ENCODE results near the gene TMEM129.
A peak's percentile ranks its signal among the peaks of the same experiment; 100 is the strongest.
"Not testable (repeated sequence)": the region's sequence is repeated elsewhere in the genome, so short reads cannot be mapped to it uniquely, and the experiment has no call there.

TMEM129 gene

DNA sequence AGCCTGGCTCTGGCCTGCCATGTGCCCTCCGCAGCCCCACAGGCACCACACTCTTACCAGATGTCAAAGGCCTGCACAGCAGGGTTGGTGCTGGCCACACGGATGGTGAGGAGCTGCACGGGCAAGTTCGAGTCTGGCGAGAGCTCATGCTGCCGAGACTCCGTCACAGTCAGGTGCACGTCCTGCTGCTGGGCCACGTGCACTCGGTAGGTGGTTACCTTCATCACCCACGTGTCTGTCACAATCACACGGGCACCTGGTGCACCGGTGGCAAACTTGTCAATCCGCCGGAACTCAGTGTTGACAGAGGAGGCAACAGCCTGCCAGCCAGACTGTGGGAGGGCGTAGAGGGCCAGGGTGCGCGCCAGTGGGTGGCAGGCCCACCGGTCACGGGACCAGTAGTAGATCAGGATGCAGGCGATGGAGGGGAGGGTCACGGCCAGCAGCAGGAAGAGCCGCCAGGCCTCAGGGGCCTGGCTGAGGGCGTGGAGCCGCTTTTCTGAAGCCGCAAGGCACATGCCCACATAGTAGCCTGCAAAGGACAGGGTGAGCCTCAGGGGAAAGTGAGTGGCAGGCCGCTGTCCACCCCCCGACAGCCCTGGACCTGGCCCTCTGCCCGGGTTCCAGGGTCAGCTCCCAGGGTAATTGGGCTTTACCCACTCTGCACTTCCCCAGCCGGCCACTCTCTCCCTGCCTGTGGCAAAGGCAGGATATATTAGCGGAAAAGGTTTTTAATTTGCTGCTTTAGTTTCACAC is 2.9 kb downstream of the TMEM129 start:
- DNase-seq: no peak

DNA sequence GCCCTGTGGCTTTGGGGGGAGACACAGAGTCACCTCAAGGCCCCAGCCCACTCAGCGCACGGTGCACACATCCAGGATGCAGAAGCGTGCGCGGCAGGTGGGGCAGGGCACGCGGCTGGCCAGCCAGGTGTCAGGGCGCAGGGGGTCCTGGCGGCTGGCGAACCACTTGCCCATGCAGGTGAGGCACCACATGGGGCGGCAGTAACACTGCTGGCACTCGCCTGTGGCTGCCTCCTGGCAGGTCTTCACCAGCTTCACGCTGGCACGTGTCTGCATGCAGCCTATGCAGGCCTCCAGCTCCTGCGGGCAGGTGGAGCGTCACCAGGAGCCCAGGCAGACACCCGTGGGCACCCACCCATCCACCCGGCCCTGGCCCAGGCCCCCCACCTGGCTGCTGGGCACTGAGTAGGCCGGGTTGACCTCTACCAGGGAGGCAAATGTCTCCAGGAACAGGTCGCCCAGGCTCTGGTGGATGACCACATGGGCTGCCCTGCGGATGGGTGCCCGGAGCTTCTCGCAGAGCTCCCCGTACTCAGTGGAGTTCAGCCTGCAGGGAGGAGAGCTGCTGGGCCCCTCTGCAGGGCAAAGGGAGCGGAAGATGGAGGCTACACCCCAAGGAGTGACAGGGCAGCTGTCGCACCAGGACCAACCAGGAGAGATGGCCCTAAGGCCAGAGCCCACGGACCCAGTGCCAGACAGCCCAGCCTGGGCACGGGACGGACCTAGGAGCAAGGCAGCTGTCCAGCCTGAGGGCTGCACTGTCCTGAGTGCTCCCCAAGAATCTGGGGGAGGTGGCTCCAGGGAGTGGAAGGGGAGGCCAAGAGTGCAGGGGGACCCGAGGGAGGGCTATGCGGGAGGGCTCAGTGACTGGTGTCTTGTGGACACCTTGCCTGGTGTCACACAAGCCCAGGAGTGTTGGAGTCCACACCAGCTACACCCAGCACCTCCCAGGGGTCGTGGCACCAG is 3.7 kb downstream of the TMEM129 start:
- DNase-seq: no peak

DNA sequence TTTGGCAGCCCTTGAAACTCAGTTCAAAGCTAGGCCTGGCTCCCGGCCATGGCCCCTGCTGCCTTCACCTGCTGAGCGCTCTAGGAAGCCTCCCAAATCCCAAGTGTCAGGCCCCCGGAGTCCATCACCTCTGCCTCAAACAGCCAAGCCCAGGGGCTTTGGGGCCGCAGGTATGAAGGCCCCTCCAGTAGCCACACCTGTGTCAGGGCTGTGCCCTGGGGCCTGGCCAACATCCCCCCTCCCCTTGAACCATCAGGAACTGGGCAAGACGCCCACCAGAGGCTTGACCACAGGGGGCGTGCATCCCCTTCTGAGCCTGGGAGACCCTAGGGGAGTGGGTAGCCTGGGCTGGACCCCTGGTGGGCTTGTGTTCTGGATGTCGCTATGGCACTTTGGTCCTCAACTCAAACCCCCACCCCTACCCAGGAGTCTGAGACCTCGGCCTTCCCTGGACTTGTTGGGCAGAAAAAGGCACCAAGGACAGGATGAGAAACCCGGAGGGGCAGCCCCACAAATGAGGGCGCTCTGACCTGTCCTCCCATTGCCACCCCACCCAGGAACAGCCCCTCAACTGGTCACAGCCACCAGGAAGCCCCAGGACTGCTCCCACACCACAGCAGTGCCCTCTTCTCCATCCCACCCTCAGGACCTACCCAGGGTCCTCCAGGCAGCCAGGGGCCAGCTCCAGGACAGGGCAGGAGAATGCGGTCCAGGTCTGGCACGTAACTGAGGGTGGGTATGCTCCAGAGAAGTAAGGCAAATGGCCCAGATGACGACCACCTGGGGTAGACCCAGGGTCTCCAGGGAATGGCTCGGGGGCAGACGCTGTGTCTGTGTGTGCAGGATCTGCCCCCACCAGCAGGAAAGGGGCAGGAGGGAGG is 4.8 kb downstream of the TMEM129 start:
- DNase-seq: no peak

DNA sequence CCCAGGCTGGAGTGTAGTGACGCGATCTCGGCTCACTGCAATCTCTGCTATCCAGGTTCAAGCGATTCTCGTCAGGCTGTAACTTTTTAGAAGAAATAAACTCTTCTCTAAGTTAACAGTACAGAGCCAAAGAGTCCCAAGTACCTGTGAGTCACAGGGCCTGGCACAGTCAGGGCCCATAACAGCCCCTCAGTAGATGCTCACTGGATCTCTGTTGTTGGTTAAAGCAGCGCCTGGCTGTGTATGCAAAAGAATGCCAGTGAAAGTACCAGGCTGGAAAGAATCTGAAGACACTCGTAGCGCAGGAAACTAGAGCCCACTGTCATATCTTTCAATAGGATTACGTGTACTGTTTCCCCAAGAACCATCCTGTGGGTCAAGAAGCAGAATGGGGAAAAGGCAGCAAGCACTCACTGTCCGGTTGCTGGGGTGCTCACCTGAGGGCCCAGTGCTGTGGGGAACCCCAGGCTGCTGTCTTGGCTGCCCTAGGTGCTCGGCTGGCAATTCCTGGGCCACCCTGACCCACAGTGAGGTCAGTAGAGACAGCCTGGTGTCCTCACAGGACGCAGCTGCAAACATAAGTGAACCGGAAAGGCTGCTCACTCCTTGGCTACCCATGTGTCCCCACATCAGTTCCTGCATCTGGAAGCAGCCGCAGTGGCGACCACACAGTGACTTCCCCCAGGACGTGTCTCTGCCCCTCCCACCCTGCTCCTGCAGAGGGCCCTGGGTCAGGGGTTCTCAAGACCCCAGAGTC is 5.9 kb downstream of the TMEM129 start:
- DNase-seq: no peak

DNA sequence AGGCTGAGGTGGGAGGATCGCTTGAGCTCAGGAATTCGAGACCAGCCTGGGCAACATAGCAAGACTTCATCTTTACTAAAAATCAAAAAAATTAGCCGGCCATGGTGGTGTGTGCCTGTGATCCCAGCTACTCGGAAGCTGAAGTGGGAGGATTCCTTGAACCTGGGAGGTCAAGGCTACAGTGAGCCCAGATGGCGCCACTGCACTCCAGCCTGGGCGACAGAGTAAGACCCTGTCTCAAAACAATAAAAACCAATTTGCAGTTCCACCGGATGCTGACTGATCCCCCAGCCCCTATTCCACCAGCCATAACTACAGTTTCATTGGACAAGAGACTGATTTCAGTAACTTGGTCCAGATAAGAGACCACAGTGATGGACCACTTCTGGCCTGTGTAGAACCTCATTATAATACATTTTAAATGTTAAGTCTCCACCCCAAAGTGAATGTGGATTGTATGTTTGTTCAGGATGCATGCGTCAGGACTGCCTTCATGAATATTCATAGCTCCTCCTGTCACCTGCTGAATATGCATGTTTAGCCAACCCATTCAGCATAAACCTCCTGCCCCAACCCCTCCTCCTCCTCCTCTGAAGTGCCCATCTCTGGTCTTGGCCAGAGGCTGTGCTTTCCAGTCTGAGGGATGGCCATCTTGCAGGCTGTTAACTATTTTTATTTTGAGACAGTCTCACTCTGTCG is 6.7 kb downstream of the TMEM129 start:
- DNase-seq: no peak

DNA sequence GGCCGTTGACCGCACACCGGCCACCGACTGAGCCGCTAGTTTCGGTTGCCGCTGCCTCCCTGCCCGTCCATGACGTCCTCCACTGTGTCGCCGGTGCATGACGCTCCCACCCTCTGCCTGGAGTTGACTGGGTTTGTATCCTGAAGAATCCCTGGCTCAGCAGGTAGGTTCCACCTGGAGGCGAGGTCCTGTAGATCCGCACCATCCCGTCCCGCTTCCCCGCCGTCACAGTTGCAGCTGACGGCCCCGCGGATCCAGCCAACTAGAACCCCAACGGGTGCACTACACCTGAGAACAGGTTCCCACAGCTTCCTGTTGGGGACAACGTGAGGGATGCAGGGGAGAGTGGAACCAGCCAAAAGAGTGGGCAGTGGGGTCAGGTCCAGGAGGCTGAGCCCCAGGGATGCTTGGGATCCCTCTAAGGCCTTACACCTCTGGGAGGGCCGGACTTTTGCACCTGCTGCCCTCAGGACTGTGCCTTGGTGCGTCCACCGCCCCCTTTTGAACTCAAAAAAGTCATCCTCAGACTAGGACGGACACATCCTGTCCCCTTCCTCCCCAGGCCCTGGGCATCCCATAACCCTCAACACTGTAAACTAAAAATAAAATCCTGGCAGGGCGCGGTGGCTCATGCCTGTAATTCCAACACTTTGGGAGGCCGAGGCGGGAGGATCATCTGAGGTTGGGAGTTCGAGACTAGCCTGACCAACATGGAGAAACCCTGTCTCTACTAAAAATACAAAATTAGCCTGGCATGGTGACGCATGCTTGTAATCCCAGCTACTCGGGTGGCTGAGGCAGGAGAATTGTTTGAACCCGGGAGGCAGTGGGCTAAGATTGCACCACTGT is 7.9 kb downstream of the TMEM129 start:
- no peak for DNase-seq

DNA sequence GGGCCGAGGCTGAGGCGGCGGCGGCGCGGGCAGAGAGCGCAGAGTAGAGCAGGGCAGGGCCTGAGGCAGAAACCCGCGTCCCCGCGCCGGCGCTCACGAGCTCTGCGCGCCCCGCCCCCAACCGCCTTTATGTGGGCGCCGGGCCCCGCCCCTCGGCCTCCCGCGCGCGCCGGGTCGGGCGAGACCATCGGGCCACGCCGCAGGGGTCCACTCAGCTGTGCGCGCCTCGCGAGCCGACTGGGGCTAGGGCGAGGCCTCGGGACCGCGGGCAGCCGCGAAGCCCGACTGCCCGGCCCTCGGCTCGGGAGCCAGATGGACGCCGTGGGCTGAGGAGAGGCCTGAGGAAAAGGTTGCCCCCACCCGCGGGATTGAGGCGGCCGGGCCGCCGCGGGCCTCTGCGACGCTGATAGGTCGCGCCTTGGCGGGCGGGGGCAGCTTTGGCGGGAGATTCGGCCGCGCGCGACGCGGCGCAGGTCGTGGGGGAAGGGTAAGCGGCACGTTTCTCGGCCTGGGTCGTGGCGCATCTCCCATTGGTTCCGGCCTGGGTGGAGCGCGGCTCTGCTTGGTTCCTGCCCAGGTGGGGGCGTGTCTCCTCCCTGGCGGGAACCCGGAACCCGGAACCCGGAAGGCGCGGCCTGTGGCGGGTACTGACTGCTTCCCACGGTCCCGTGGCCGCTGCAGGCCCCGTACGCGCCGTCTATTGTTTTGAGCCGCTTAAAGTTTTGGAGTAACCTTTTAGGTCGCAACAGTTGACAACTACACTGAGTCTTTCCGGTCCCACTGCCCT is 8.7 kb downstream of the TMEM129 start, which contains the start of gene SLBP:
Gene SLBP (minus strand): TSS at position 104 of the 787 bp plus-strand sequence. CDS start 131 bp downstream, outside the sequence.
- DNase-seq: peak; percentile 81

DNA sequence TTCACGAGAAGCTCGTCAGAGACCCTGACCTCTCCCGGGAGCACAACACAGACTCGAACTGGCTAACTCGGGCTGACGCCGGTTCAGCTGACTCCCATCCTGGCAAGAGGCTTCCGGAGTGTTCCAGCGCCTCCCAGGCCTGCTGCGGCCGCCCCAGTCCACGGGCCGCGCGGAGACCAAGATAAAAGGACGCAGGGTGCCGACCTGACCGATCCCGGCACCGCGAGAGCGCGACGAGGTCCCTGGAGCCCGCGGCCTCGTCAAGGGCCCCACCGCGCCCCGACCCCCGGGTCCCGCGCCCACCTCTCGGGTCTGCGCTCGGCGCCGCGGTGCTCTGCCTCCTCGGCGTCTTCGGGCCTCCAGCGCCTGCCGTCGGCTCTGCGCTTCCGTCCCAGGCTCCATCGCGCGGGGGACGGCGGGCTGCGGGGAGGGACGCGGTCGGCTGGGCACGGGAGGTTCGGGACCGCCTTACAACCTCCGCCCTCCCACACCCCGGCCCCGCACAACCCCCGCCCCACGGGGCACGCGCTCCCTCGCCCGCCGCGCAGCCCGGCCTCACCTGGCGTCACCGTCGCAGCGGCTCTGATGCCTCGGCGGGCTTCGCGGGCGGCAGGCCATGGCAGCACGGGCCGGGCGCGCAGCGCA is 9.4 kb downstream of the TMEM129 start:
- peak; percentile 54 for DNase-seq

DNA sequence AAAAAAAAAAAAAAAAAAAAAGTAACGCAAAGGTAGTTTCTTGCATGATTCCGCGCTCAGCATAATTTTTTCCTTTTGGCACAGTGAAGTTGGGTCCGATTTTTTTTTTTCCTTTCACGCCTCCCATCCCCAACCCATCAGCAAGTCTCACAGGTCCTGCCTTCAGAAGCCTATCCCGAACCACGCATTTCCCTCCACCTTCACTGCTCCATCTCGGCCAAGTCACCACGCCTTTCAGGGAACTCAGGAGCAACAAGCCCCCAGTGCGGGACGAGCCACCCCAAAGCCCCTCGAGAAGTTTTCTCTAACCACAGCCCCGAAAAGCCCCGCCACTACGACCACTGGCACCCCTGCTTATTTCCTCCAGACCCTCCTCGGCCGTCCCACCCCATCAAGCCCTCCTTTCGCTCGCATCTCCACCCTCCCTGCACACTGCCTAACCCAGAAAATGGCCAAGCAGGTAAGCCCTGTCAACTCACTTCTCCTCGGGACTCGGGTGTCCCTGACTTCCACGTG is 10.0 kb downstream of the TMEM129 start:
- DNase-seq: no peak

DNA sequence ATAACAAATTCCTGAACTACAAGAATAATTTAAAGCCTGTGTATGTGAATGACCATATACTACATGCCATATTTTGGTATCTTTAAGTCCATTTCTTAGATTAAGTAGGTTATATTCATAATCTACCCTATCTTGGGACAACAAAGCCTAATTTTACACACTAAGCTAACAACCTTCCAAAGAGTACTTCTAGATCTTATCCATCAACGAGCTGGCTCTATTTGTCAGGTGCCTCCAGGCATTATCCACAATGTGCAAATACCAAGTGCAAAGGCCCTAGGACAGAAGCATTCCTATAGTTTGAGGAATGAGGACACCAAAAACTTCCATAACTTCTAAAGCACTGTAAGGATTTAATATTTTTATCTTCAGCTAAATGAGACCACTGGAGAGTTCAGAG is 12.5 kb downstream of the TMEM129 start:
- no peak for DNase-seq

DNA sequence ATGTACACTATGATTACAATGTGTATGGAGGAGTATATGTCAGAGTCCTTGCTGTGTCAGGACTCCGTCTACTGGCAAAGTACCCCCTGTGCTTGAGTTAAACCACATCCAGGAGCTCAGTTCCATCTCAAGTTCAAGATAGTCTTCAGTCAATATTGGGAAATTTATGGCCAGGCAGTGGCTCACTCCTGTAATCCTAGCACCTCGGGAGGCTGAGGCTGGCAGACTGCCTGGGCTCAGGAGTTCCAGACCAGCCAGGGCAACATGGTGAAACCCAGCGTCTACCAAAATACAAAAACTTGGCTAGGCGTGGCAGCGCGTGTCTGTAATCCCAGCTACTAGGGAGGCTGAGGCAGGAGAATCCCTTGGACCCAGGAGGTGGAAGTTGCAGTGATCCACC is 14.8 kb downstream of the TMEM129 start:
- DNase-seq: no peak

DNA sequence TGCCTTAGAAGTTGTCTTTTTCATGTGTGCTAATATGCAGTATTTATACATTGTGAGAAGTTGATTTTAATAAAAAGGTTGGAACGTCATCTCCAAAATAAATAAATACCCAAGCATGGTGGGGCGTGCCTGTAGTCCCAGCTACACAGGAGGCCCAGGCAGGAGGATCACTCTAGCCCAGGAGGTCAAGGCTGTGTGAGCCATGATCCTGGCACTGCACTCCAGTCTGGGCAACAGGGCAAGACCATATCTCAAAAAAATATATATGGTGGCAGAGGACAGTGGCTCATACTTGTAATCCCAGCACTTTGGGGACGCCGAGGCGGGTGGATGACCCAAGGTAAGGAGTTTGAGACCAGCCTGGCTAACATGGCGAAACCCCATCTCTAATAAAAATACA is 15.4 kb downstream of the TMEM129 start:
- DNase-seq: no peak

DNA sequence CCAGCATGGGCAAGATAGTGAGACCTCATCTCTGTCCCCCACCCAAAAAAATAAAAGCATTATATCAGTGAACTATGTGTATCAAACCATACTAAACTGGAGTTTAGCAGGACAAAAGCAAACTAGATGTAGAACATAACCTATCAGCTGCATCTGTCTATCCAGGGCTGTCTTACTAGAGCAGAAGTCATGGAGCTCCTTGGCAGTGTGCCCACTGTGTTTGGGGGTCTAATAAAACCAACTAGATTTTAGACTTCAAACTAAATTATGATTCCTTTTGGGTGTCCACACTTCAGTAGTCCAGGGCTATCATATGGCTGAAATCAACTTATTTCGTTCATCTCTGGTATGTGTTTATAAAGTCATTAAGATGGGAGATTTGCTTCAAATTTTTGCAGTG is 17.3 kb downstream of the TMEM129 start:
- DNase-seq: no peak

DNA sequence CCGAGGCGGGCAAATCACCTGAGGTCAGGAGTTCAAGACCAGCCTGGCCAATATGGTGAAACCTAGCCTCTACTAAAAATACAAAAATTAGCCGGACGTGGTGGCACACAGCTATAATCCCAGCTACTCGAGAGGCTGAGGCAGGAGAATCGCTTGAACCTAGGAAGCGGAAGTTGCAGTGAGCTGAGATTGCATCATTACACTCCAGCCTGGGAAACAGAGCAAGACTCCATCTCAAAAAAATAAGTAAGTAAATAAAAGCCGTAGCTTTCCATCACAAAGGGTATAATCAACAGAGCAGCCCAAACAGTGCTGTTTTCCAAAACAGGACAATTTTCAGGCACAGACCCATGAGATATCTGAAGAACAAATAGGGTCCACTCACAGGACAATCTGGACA is 19.5 kb downstream of the TMEM129 start:
- DNase-seq: not testable (repeated sequence)

DNA sequence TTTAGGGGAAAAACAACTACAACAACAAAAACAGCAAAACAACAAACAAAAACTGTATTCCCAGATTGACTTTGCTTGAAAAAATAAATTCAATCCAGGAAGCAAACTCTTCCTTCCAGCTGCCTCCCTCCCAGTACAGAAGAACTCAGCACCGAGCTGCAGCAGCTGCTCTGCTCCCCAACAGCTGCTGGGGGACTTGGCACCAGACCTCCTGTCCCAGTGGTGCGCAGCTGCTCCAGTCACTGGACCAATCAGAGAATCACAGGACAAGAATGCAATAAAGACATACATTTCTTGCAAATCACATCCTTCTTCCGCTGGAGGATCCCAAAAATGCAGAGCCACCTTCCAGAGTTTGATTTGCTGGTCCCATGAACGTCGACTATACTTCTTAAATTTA is 25.2 kb downstream of the TMEM129 start:
- peak; percentile 8 for DNase-seq

DNA sequence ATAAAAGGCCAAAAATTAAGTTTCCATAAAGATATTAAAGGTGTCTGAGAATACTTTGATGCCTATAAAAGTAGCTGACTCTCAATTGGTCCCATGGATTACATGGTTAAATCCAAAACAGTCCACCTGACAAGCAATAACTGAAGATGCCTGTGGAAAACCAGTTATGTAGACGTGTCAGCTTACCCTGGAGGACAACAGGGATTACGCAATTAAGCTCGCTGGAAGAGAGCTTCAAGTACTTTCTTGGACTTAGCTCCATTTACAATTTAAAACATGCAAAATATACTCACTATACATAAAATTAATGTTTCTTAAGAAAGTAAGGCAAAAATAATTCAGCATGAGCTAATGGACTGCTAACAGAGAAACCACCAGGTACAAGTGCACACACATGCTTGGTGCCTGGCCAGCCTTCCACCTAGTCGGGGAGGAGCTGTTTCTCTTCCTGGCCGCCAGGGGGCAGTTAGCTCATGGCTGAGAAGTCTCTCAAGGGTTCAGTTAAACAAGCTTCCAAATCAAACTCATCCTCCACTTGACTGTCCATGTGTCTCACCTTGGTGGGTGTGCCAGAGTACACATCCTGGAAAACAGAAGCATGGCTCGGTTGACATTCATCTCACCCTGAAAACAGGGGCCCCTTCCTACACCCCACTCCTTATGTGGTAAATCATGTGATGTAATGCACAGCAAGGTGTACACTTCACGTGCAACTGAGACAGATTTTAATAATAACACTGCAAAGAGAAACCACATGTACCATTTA is 27.8 kb downstream of the TMEM129 start:
- peak; percentile 57 for DNase-seq

DNA sequence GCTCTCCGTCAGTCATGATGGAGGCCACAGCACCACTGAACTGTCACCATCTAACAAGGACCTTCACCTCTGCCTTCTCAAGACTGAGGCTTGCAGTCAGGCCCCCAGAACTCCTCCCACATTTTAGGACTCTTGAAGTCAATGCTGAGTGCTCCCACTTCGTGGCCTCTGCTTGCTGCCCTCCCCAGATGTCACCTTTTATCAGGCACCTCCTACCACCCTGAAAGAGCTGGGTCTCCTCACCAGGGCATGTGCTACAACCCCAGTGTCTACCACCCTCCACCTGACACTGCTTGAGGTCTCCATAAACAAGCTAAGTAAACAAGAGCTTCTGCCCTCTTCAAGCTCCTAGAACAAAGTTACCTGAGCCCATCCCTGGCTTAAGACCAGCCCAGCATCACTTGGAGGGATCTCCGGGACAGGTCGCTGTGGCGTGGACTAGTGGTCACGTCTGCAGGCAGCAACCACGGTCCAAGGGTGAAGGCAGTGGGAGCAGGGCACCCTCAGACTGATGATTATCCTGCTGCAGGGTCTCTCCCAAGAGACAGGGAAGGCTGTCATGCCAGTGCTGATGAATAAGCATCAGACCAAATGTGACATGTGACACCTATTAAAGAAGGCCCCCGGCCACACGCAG is 29.3 kb downstream of the TMEM129 start:
- DNase-seq: no peak
